Head of caudate nucleus (tissue), 42 donors: ENCODE data around the gene CYTH2.

Experiments
- DNase-seq, 42 donors: peaks; one replicate each; pipeline versions ENCODE4 v3.0.0 to v3.0.0-alpha.2; 2020 to 2021; ENCODE audit warnings: mixed read lengths in 7 of 42
- intact Hi-C: fragments of 100-400 bp; cut with DNase I; formaldehyde crosslinking; loops from one replicate; pipeline ENCODE4 v1.15.0; 2022

Gene CYTH2

GRCh38 chr19:48524732-48525131, 55.6 kb downstream of the CYTH2 start:
- intact Hi-C loops, result no loop called here
- DNase-seq, result no peak

- no peak for DNase-seq
- intact Hi-C loops, result no loop called here
These were observed 60.0 kb downstream of the CYTH2 start for GRCh38 chr19:48529156-48529555.

- DNase-seq, result no peak
- intact Hi-C loops, result no loop called here
These were observed 61.0 kb downstream of the CYTH2 start for GRCh38 chr19:48530066-48530720.

- no peak for DNase-seq
- intact Hi-C loops, result no loop called here
These were observed 61.6 kb downstream of the CYTH2 start for GRCh38 chr19:48530770-48531169.
